ENCODE results near the gene CCR1. TPM values are rescaled to one million over a fixed set of nuclear protein-coding genes. Genes with fewer than 3 reads are reported as not detected.

CCR1 gene
- total RNA-seq (2021) (0.28 TPM in 1 of 2 replicates, not detected in the other), Bru-seq, nascent RNA (percentile 15 among the genes with signal in this experiment), BruChase-seq, experiment 1, labeled RNA remaining after a 2-hour chase (percentile 17 among the genes with signal in this experiment), BruChase-seq, experiment 2, labeled RNA remaining after a 6-hour chase (percentile 20 among the genes with signal in this experiment)
- long read RNA-seq: 0 reads

DNA sequence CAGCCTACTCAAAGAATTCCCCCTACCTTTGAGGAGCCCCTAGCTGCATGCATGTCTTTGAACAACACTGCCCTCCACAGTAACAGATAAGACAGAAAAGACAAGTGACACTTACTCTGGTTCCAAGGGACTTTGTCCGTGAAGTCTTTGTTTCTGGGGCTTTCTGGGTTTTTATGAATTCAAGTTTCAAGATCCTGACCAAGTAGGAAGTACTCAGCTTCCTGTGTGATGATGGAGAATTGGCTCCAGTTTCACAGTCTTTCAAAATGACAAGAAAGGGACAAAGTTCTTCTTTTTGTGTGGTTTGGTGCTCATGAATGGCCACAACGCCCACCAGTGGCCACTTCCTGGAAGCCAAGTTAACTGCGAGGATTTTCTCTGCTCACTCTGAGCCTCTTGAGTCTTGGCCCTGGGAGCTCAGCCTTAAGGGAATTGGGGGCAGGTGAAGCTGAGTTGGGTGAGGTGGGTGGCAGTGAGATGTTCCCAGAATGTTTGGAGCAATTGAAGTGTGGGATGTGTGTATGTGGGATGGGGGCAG lies at the start of gene CCR1:
CCR1 (minus strand) TSS at position 147 of the 538 bp plus-strand sequence. CDS start 4,000 bp downstream, outside the sequence.
- H3K27me3 ChIP-seq (ENCODE audit: insufficient read depth, low read depth): no peaks in the 10 kb centered on the region
- H3K9me3 ChIP-seq (ENCODE audit: insufficient read depth, low read depth): no peaks in the 10 kb centered on the region
- peak; percentile 52 to 68 for DNase-seq
- BruUV-seq (replicated peaks): no TSS peak
- no peak within 1 kb of the TSS for H3K4me3 ChIP-seq
- ChIA-PET CTCF (interaction anchor here (0.6 to 1.8 kb wide), 7 partner anchors 10 to 208 kb away, joined by 3 to 7 read pairs (median 4); no protein-coding TSS in a partner anchor), POLR2A (ENCODE audit: unreplicated experiment) (interaction anchor here (0.5 kb wide), 1 partner anchor 344 kb away, joined by 4 read pairs; no protein-coding TSS in a partner anchor)
- H3F3A ChIP-seq (ENCODE audit: insufficient read depth, low read depth): no peaks in the 10 kb centered on the region
- no peak within 1 kb of the TSS for H2AFZ ChIP-seq
- TF ChIP-seq, protein P1, sequence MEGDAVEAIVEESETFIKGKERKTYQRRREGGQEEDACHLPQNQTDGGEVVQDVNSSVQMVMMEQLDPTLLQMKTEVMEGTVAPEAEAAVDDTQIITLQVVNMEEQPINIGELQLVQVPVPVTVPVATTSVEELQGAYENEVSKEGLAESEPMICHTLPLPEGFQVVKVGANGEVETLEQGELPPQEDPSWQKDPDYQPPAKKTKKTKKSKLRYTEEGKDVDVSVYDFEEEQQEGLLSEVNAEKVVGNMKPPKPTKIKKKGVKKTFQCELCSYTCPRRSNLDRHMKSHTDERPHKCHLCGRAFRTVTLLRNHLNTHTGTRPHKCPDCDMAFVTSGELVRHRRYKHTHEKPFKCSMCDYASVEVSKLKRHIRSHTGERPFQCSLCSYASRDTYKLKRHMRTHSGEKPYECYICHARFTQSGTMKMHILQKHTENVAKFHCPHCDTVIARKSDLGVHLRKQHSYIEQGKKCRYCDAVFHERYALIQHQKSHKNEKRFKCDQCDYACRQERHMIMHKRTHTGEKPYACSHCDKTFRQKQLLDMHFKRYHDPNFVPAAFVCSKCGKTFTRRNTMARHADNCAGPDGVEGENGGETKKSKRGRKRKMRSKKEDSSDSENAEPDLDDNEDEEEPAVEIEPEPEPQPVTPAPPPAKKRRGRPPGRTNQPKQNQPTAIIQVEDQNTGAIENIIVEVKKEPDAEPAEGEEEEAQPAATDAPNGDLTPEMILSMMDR (conservative IDR thresholded peaks at IDR 0.05): peak; percentile 77
- TF ChIP-seq EZH2 (IDR thresholded peaks at IDR 0.05; ENCODE audit: low read depth): no peak
- H3K27ac ChIP-seq: peak within 1 kb of the TSS; percentile 27; the same call in 1 of the 2 replicates
- H3K36me3 ChIP-seq (ENCODE audit: low read depth): no peaks in the 10 kb centered on the region
- peaks cover 14% of the 10 kb centered on the region for H3K4me1 ChIP-seq (replicated peaks; ENCODE audit: insufficient read depth)
- H4K20me1 ChIP-seq (ENCODE audit: insufficient read depth): no peaks in the 10 kb centered on the region
- intact Hi-C loops (cut with micrococcal nuclease; ENCODE audit: unreplicated experiment): loop anchor here (1.0 to 5.0 kb wide), 4 partner anchors 45 to 270 kb away; no protein-coding TSS in a partner anchor
- H3K4me2 ChIP-seq: peak within 1 kb of the TSS; percentile 39
- no peaks in the 10 kb centered on the region for H3K9me2 ChIP-seq (ENCODE audit: insufficient read depth)
- H3K79me2 ChIP-seq (ENCODE audit: low read depth): no peaks in the 10 kb centered on the region

DNA sequence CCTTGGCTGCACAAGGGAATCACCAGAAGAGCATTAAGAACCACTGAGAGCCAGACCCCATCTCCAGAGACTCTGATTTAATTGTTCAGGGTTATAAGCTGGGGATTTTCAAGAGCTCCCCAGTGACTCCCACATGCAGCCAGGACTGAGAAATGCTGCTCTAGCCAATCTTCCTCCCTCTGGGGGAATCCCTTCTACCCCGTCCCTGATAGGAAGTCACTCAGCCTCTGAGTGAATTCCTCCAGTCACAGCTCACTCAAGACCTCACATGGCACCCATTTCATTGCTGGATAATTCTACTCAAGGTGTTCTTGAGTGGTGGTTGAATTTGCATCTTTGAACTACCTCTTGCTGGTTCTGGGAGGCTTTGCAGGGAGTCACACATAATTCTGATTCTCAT lies 44.9 kb upstream of the CCR1 start:
- CTCF ChIA-PET: no interaction called here
- intact Hi-C loops (cut with micrococcal nuclease; ENCODE audit: unreplicated experiment): no loop called here
- H3K4me1 ChIP-seq (replicated peaks; ENCODE audit: insufficient read depth): no peaks in the 10 kb centered on the region
- POLR2A ChIA-PET (ENCODE audit: unreplicated experiment): no interaction called here
- no peak overlapping the region for H3K4me3 ChIP-seq
- no peak overlapping the region for H3K4me2 ChIP-seq
- no TSS peak for BruUV-seq (replicated peaks)
- TF ChIP-seq, protein P1 (conservative IDR thresholded peaks at IDR 0.05): no peak
- TF ChIP-seq EZH2 (IDR thresholded peaks at IDR 0.05; ENCODE audit: low read depth): no peak
- H3F3A ChIP-seq (ENCODE audit: insufficient read depth, low read depth): no peaks in the 10 kb centered on the region
- H3K9me3 ChIP-seq (ENCODE audit: insufficient read depth, low read depth): no peaks in the 10 kb centered on the region
- H3K36me3 ChIP-seq (ENCODE audit: low read depth): no peaks in the 10 kb centered on the region
- no peak overlapping the region for H2AFZ ChIP-seq
- no peaks in the 10 kb centered on the region for H3K79me2 ChIP-seq (ENCODE audit: low read depth)
- no peak for DNase-seq
- H4K20me1 ChIP-seq (ENCODE audit: insufficient read depth): no peaks in the 10 kb centered on the region
- H3K27me3 ChIP-seq (ENCODE audit: insufficient read depth, low read depth): no peaks in the 10 kb centered on the region
- no peak overlapping the region for H3K27ac ChIP-seq
- H3K9me2 ChIP-seq (ENCODE audit: insufficient read depth): no peaks in the 10 kb centered on the region

DNA sequence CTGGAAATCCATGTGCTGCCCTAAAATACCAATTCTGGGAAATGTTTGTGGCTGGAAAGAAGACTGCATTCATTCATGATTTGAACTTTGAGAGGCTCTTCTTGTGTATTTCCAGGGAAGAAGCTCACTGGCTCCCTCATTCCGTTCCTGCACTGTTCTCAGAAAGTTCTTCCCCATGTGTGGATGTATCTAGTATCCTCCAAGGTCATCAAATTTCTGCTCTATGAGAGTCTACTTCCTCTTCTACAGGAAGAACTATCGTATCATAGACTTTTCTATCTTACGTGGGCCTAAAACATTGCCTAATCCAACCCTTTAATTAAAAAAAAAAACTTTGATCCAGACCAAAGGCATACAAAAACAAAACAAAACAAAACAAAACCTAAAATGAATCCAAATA lies 37.0 kb upstream of the CCR1 start:
- TF ChIP-seq, protein P1 (conservative IDR thresholded peaks at IDR 0.05): no peak
- no peak for TF ChIP-seq EZH2 (IDR thresholded peaks at IDR 0.05; ENCODE audit: low read depth)
- POLR2A ChIA-PET (ENCODE audit: unreplicated experiment): no interaction called here
- no TSS peak for BruUV-seq (replicated peaks)

More for the DNA sequence above, 37.0 kb upstream of the CCR1 start:
- intact Hi-C loops (cut with micrococcal nuclease; ENCODE audit: unreplicated experiment): no loop called here
- Histone ChIP-seq H3K9me3 (ENCODE audit: insufficient read depth, low read depth) (no peaks in the 10 kb centered on the region), H3K36me3 (ENCODE audit: low read depth) (no peaks in the 10 kb centered on the region), H3K79me2 (ENCODE audit: low read depth) (no peaks in the 10 kb centered on the region), H3K4me1 (replicated peaks; ENCODE audit: insufficient read depth) (peaks cover 11% of the 10 kb centered on the region; the same call in 1 of the 2 replicates), H3K27ac (no peak overlapping the region), H3F3A (ENCODE audit: insufficient read depth, low read depth) (peaks cover 3% of the 10 kb centered on the region; the same call in 1 of the 2 replicates), H3K4me2 (no peak overlapping the region), H3K9me2 (ENCODE audit: insufficient read depth) (no peaks in the 10 kb centered on the region), H3K4me3 (no peak overlapping the region), H2AFZ (no peak overlapping the region), H4K20me1 (ENCODE audit: insufficient read depth) (no peaks in the 10 kb centered on the region), H3K27me3 (ENCODE audit: insufficient read depth, low read depth) (no peaks in the 10 kb centered on the region)
- CTCF ChIA-PET: no interaction called here
- no peak for DNase-seq
